HG03342 (cell line): ENCODE measurements around the gene QRFP.
"Not testable (repeated sequence)": the region's sequence is repeated elsewhere in the genome, so short reads cannot be mapped to it uniquely, and the experiment has no call there.

Experiments
- ATAC-seq: cut with Tn5 transposase; IDR thresholded peaks from one replicate; pipeline ENCODE4 v1.9.1; 2021; ENCODE audit warnings: mild to moderate bottlenecking, moderate library complexity; ENCODE audit not compliant: unreplicated experiment

Gene QRFP

GRCh38 chr9:130919559-130920145, 23.0 kb upstream of the QRFP start:
- ATAC-seq: no peak

GRCh38 chr9:130918826-130919558, 22.4 kb upstream of the QRFP start:
- ATAC-seq: no peak

- no peak for ATAC-seq
Observed at GRCh38 chr9:130918101-130918825, 21.7 kb upstream of the QRFP start.

GRCh38 chr9:130917168-130917960, 20.8 kb upstream of the QRFP start:
- ATAC-seq: no peak

- ATAC-seq: no peak
Observed at GRCh38 chr9:130915096-130915447, 18.5 kb upstream of the QRFP start.

- no peak for ATAC-seq
Observed at GRCh38 chr9:130914417-130915095, 17.9 kb upstream of the QRFP start.

GRCh38 chr9:130913599-130914416, 17.2 kb upstream of the QRFP start:
- ATAC-seq: no peak

GRCh38 chr9:130912932-130913598, 16.5 kb upstream of the QRFP start:
- ATAC-seq: no peak

GRCh38 chr9:130911254-130912049, 14.8 kb upstream of the QRFP start:
- no peak for ATAC-seq

GRCh38 chr9:130910670-130911069, 14.1 kb upstream of the QRFP start:
- ATAC-seq: not testable (repeated sequence)

- ATAC-seq: not testable (repeated sequence)
Observed at GRCh38 chr9:130910041-130910440, 13.4 kb upstream of the QRFP start.

- no peak for ATAC-seq
Observed at GRCh38 chr9:130908878-130909355, 12.3 kb upstream of the QRFP start.

- no peak for ATAC-seq
Observed at GRCh38 chr9:130908146-130908877, 11.7 kb upstream of the QRFP start.

- ATAC-seq: no peak
Observed at GRCh38 chr9:130906735-130907416, 10.3 kb upstream of the QRFP start.

- no peak for ATAC-seq
Observed at GRCh38 chr9:130905902-130906734, 9.5 kb upstream of the QRFP start.
